Measurements from ENCODE around the gene CLEC7A. TPM values are rescaled to one million over a fixed set of nuclear protein-coding genes. Genes with fewer than 3 reads are reported as not detected.

The CLEC7A gene
- total RNA-seq, 2 donors from 2014 or later: not detected

DNA sequence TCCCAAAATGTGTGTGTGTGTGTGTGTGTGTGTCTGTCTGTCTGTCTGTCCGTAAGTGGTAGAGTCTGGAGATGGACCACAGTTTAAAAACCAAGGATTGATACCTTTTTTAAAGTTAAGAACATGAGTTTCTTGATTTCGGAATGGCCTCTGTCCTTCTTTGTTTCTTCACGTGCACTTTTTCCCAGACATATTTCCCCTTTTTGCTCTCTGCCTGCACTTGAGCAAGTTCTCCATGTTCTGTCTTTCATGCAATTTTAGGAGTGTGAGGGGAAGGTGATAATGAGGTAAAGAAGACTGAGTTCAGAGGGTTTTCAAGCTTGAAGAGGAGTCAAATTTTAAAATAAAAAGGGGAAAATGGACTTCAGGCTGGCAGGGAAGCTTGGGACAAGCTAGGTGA is 29.3 kb upstream of the CLEC7A start:
- Histone ChIP-seq H3K27ac (ENCODE audit: low read depth, low read length) (no peak overlapping the region), H3K27me3 (ENCODE audit: control insufficient read depth, insufficient read depth, low read length, poor library complexity, severe bottlenecking) (no peaks in the 10 kb centered on the region), H3K4me3 (ENCODE audit: low read length) (no peak overlapping the region), H3K9me3 (ENCODE audit: control insufficient read depth, low read length) (no peaks in the 10 kb centered on the region), H3K4me1 (ENCODE audit: control insufficient read depth, insufficient read depth, low read length) (no peaks in the 10 kb centered on the region), H3K36me3 (ENCODE audit: control insufficient read depth, insufficient read depth, low read length) (no peaks in the 10 kb centered on the region), H3K9ac (ENCODE audit: extremely low read depth, low read length, poor library complexity, severe bottlenecking) (no peak overlapping the region)
- Mint-ChIP-seq H3K27ac (no peak overlapping the region), H3K9me3 (no peaks in the 10 kb centered on the region), H3K36me3 (ENCODE audit: low read depth) (no peaks in the 10 kb centered on the region), H3K4me1 (peaks cover 5% of the 10 kb centered on the region), H3K27me3 (ENCODE audit: insufficient read depth) (no peaks in the 10 kb centered on the region), H3K4me3 (no peak overlapping the region)
- WGBS, 2 experiments (ENCODE audit: insufficient coverage in 1 of 2, insufficient read length in 1 of 2): 74% methylated on average over 3 of the region's 3 CpGs; no CpG with 5 or more reads in 1 of the 2 experiments
- TF ChIP-seq, protein P1, sequence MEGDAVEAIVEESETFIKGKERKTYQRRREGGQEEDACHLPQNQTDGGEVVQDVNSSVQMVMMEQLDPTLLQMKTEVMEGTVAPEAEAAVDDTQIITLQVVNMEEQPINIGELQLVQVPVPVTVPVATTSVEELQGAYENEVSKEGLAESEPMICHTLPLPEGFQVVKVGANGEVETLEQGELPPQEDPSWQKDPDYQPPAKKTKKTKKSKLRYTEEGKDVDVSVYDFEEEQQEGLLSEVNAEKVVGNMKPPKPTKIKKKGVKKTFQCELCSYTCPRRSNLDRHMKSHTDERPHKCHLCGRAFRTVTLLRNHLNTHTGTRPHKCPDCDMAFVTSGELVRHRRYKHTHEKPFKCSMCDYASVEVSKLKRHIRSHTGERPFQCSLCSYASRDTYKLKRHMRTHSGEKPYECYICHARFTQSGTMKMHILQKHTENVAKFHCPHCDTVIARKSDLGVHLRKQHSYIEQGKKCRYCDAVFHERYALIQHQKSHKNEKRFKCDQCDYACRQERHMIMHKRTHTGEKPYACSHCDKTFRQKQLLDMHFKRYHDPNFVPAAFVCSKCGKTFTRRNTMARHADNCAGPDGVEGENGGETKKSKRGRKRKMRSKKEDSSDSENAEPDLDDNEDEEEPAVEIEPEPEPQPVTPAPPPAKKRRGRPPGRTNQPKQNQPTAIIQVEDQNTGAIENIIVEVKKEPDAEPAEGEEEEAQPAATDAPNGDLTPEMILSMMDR (conservative IDR thresholded peaks at IDR 0.05): no peak
- no peak for DNase-seq

DNA sequence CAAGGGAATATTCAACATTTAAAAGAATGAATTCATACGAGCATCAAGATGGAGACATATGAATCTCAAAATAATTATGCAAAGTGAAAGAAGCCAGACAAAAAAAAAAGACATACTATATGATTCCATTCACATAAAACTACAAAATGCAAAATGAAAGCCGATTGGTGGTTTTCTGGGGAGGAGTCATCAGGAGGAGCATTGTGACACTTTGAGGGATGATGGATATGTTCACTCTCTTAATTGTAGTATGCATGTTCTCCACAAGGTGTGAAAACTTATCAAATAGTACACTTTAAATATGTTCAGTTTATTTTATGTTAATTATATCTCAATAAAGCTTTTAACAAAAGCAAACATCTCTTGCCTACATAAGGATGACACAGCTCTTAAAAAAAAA is 28.4 kb upstream of the CLEC7A start:
- Mint-ChIP-seq H3K9me3 (no peaks in the 10 kb centered on the region), H3K27ac (no peak overlapping the region), H3K36me3 (ENCODE audit: low read depth) (no peaks in the 10 kb centered on the region), H3K4me1 (peaks cover 11% of the 10 kb centered on the region), H3K27me3 (ENCODE audit: insufficient read depth) (no peaks in the 10 kb centered on the region), H3K4me3 (no peak overlapping the region)
- WGBS, 2 experiments (ENCODE audit: insufficient coverage in 1 of 2, insufficient read length in 1 of 2): no CpG with 5 or more reads among the region's 2 CpGs
- no peak overlapping the region for H3K9ac ChIP-seq (ENCODE audit: extremely low read depth, low read length, poor library complexity, severe bottlenecking)
- no peaks in the 10 kb centered on the region for H3K36me3 ChIP-seq (ENCODE audit: control insufficient read depth, insufficient read depth, low read length)
- no peaks in the 10 kb centered on the region for H3K27me3 ChIP-seq (ENCODE audit: control insufficient read depth, insufficient read depth, low read length, poor library complexity, severe bottlenecking)
- no peak for DNase-seq
- H3K4me3 ChIP-seq (ENCODE audit: low read length): no peak overlapping the region
- no peak overlapping the region for H3K27ac ChIP-seq (ENCODE audit: low read depth, low read length)
- no peaks in the 10 kb centered on the region for H3K4me1 ChIP-seq (ENCODE audit: control insufficient read depth, insufficient read depth, low read length)
- no peaks in the 10 kb centered on the region for H3K9me3 ChIP-seq (ENCODE audit: control insufficient read depth, low read length)
- TF ChIP-seq, protein P1 (conservative IDR thresholded peaks at IDR 0.05): peak; percentile 36

DNA sequence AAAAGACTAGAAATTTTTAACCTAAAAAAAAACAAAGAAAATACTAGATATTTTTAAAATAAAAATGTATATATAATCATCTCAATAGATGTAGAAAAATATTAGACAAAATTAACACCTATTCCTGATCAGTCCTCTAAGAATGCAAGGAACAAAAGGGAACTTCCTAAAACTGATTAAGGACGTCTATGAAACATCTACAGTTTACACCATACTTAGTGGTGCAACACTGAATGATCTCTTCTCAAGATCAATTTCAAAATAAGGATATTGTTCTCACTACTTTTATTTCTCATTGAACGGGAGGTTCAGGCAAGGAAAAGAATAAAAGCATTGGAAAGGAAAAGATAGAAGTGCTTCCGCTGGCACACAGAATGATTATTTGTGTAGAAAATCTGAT is 26.0 kb upstream of the CLEC7A start:
- Histone ChIP-seq H3K4me3 (ENCODE audit: low read length) (no peak overlapping the region), H3K9me3 (ENCODE audit: control insufficient read depth, low read length) (no peaks in the 10 kb centered on the region), H3K36me3 (ENCODE audit: control insufficient read depth, insufficient read depth, low read length) (no peaks in the 10 kb centered on the region), H3K4me1 (ENCODE audit: control insufficient read depth, insufficient read depth, low read length) (no peaks in the 10 kb centered on the region), H3K27me3 (ENCODE audit: control insufficient read depth, insufficient read depth, low read length, poor library complexity, severe bottlenecking) (no peaks in the 10 kb centered on the region), H3K9ac (ENCODE audit: extremely low read depth, low read length, poor library complexity, severe bottlenecking) (no peak overlapping the region), H3K27ac (ENCODE audit: low read depth, low read length) (no peak overlapping the region)
- no peak for DNase-seq
- no peak overlapping the region for H3K27ac Mint-ChIP-seq
- H3K27me3 Mint-ChIP-seq (ENCODE audit: insufficient read depth): no peaks in the 10 kb centered on the region
- TF ChIP-seq, protein P1 (conservative IDR thresholded peaks at IDR 0.05): no peak
- H3K4me1 Mint-ChIP-seq: peaks cover 8% of the 10 kb centered on the region
- no peaks in the 10 kb centered on the region for H3K36me3 Mint-ChIP-seq (ENCODE audit: low read depth)
- no peaks in the 10 kb centered on the region for H3K9me3 Mint-ChIP-seq
- WGBS, 2 experiments (ENCODE audit: insufficient coverage in 1 of 2, insufficient read length in 1 of 2): 80 to 91% methylated on average over 1 to 3 of the region's 3 CpGs
- H3K4me3 Mint-ChIP-seq: no peak overlapping the region

All from endodermal cell (in vitro differentiated cells).